B cell (primary cell): Measurements from ENCODE around the gene PIGM. TPM values are rescaled to one million over a fixed set of nuclear protein-coding genes. Genes with fewer than 3 reads are reported as not detected.

Experiments
- ATAC-seq: fragments of 200-7000 bp; cut with Tn5 transposase; one replicate; pipeline ENCODE4 v1.10.0; 2021; ENCODE audit warnings: low read depth, mild to moderate bottlenecking, moderate number of reproducible peaks, moderate library complexity
- CTCF ChIA-PET: fragments of 350-600 bp; sonication (Branson Sonifier 250); formaldehyde crosslinking; loops from one replicate; lab custom pipeline; 2021; ENCODE audit warnings: antibody characterized with exemption, inconsistent platforms; lab: Charles Lee
- POLR2A ChIA-PET: fragments of 350-600 bp; sonication (Branson Sonifier 250); formaldehyde crosslinking; loops from one replicate; lab custom pipeline; 2021; ENCODE audit warnings: antibody characterized with exemption; lab: Charles Lee
- DNase-seq: peaks from one replicate; pipeline ENCODE4 v3.0.0; 2013
- H2AFZ ChIP-seq: 2 replicates; pipeline ENCODE4 v1.6.1; 2012; ENCODE audit warnings: mild to moderate bottlenecking, low read depth, low read length; ENCODE audit not compliant: insufficient read depth, poor library complexity, severe bottlenecking
- H3K27ac ChIP-seq, 2 donors: 1 replicate in 1 of 2; 2 replicates in 1 of 2; pipeline ENCODE4 v1.5.1; 2012 to 2013; ENCODE audit warnings: low read length in 2 of 2, mild to moderate bottlenecking in 2 of 2, moderate library complexity in 1 of 2
- H3K27me3 ChIP-seq, 4 experiments: fragments of 200-600 bp in 1 of 4; sonication (generic) in 1 of 4; replicated peaks in 1 of 4; 1 replicate in 2 of 4; 2 replicates in 2 of 4; pipeline versions ENCODE4 v1.6.1 to v1.7.0; 2013 to 2016; ENCODE audit warnings: low read length in 3 of 4, mild to moderate bottlenecking in 2 of 4, mixed read lengths in 1 of 4, moderate library complexity in 1 of 4; ENCODE audit not compliant: insufficient read depth in 4 of 4, control insufficient read depth in 3 of 4; ENCODE audit errors: control extremely low read depth in 1 of 4
- H3K36me3 ChIP-seq, 2 experiments: replicated peaks in 1 of 2; 1 replicate in 1 of 2; 2 replicates in 1 of 2; pipeline versions ENCODE4 v1.6.1 to v1.7.1; 2013; ENCODE audit warnings: low read length in 1 of 2; ENCODE audit not compliant: insufficient read depth in 2 of 2, control insufficient read depth in 1 of 2; ENCODE audit errors: control extremely low read depth in 1 of 2, extremely low read depth in 1 of 2
- H3K4me1 ChIP-seq, 2 donors: fragments of 200-600 bp in 1 of 2; sonication (generic) in 1 of 2; 1 replicate in 1 of 2; 2 replicates in 1 of 2; pipeline versions ENCODE4 v1.5.1 to v1.6.1; 2013 to 2017; ENCODE audit warnings: low read length in 2 of 2; ENCODE audit not compliant: control insufficient read depth in 2 of 2, insufficient read depth in 2 of 2
- H3K4me2 ChIP-seq: replicated peaks from 2 replicates; pipeline ENCODE3; 2012; ENCODE audit warnings: mild to moderate bottlenecking, low read depth, low read length; ENCODE audit not compliant: poor library complexity, severe bottlenecking
- H3K4me3 ChIP-seq, 5 experiments: fragments of 200-600 bp in 1 of 5; sonication (generic) in 1 of 5; 1 replicate in 3 of 5; 2 replicates in 2 of 5; pipeline versions ENCODE4 v1.5.1 to v1.7.0; 2011 to 2016; ENCODE audit warnings: low read length in 4 of 5, mild to moderate bottlenecking in 4 of 5, low read depth in 2 of 5, control low read depth in 1 of 5, moderate library complexity in 1 of 5; ENCODE audit not compliant: insufficient read depth in 1 of 5; ENCODE audit errors: control extremely low read depth in 1 of 5, extremely low read depth in 1 of 5
- H3K79me2 ChIP-seq: fragments of 200-600 bp; sonication (generic); one replicate; pipeline ENCODE4 v1.6.0; 2016; ENCODE audit warnings: low read length; ENCODE audit not compliant: control insufficient read depth, insufficient read depth
- H3K9ac ChIP-seq: fragments of 200-600 bp; sonication (generic); 2 replicates; pipeline ENCODE4 v1.6.1; 2017; ENCODE audit warnings: mild to moderate bottlenecking, low read length, moderate library complexity
- H3K9me3 ChIP-seq, 3 donors: one replicate each; pipeline versions ENCODE4 v1.6.1 to v1.7.1; 2013; ENCODE audit warnings: low read length in 2 of 3; ENCODE audit not compliant: control insufficient read depth in 2 of 3, insufficient read depth in 1 of 3; ENCODE audit errors: control extremely low read depth in 1 of 3
- H4K20me1 ChIP-seq: 2 replicates; pipeline ENCODE4 v1.6.0; 2012; ENCODE audit warnings: mild to moderate bottlenecking, low read length; ENCODE audit not compliant: insufficient read depth, control insufficient read depth, poor library complexity, severe bottlenecking
- H3K27ac Mint-ChIP-seq: one replicate; pipeline ENCODE4 v1.8.0; 2021; ENCODE audit warnings: mixed read lengths
- H3K27me3 Mint-ChIP-seq: one replicate; pipeline ENCODE4 v1.8.0; 2021; ENCODE audit warnings: mixed read lengths
- H3K4me1 Mint-ChIP-seq: one replicate; pipeline ENCODE4 v1.8.0; 2021; ENCODE audit warnings: mixed read lengths
- H3K4me3 Mint-ChIP-seq: one replicate; pipeline ENCODE4 v1.8.0; 2021; ENCODE audit warnings: mixed read lengths
- H3K9me3 Mint-ChIP-seq: one replicate; pipeline ENCODE4 v1.8.0; 2022; ENCODE audit warnings: mixed read lengths; ENCODE audit not compliant: insufficient read depth
- EZH2 ChIP-seq: IDR thresholded peaks from 2 replicates; pipeline ENCODE4 v1.6.1; 2012; ENCODE audit warnings: borderline replicate concordance, low read depth, mild to moderate bottlenecking, moderate library complexity, low read length; ENCODE audit not compliant: insufficient read depth, poor library complexity, severe bottlenecking
- WGBS: methylation state at CpG from one replicate; pipeline ENCODE4 v1.1.5; 2013; ENCODE audit warnings: missing lambda C conversion rate; ENCODE audit not compliant: insufficient coverage; 5-methylcytosine and 5-hydroxymethylcytosine counted together
- intact Hi-C: fragments of 100-400 bp; cut with micrococcal nuclease; formaldehyde crosslinking; loops from one replicate; pipeline ENCODE4 v1.10.0; 2022
- polyA plus RNA-seq: library from polyadenylated mRNA; depleted of rRNA; stranded (reverse); fragments of >200 nt; gene quantifications from 2 replicates; pipeline ENCODE4 v1.2.3, GENCODE V29; 2012
- total RNA-seq, 2 donors: library from RNA; stranded (reverse); fragments of 120-200 nt in 1 of 2; gene quantifications; 1 replicate in 1 of 2; 2 replicates in 1 of 2; pipeline versions ENCODE4 v1.2.3 to v1.2.4, GENCODE V29; 2013 to 2022
- TF ChIP-seq, protein P1 (sequence below): fragments of 200-600 bp; IDR thresholded peaks from one replicate; pipeline ENCODE4 v1.8.0; 2022; ENCODE audit warnings: antibody characterized with exemption, mild to moderate bottlenecking

PIGM gene
- total and polyA plus RNA-seq, 2 donors (not counting 1 experiment from before 2014, with no cell fraction given), result 1.4 to 7.4 TPM

DNA sequence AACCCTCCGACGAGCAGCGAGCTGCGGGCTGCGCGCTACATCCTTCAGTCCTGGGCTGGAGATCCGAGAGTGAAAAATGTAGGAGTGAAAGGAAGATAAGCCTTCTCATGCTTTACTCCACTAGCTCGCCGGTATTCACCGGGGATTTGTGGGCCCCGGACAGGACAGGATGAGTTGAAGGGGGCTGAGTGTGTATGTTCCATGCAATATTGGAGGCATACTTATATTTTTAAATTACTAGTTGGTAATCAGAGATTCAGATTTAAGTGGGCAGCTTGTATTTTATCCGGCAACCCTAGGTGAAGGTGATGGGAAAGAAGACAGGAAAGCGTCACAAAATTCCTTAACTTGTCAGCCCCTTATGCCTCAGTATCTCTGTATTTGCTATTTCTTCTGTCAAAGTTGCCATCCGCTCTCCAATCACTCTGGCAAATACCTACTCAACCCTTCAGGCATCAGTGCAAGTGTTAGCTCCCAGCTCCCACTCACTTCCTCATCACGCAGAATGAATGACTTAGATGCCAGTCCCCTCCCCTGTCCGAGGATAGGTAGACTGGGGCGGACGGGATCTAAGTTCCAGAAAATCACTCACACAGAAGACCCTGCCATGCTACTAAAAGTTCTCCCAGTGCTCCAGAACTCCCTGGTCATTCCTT lies 503 bp upstream of the PIGM start:
- no peak for ATAC-seq
- H3K9me3 ChIP-seq, result no peaks in the 10 kb centered on the region
- intact Hi-C loops, result loop anchor here (1.0 to 2.0 kb wide), 2 partner anchors 67 to 252 kb away; partner anchors contain the start of genes DUSP23 and IGSF8

More for the DNA sequence above, 503 bp upstream of the PIGM start:
- H3K4me1 Mint-ChIP-seq, result peaks cover 27% of the 10 kb centered on the region
- H3K4me3 ChIP-seq, result peak overlapping the region; percentile 51 to 78 (median 74)
- no peaks in the 10 kb centered on the region for H3K9me3 Mint-ChIP-seq
- H3K9ac ChIP-seq, result peak overlapping the region; percentile 71
- H3K79me2 ChIP-seq, result no peaks in the 10 kb centered on the region
- peak overlapping the region; percentile 99 for H3K4me3 Mint-ChIP-seq
- peak overlapping the region; percentile 88 for H3K27ac Mint-ChIP-seq
- peak overlapping the region; percentile 85 for H3K4me2 ChIP-seq
- POLR2A ChIA-PET, result no interaction called here
- H3K36me3 ChIP-seq, result no peaks in the 10 kb centered on the region
- H2AFZ ChIP-seq, result peak overlapping the region; percentile 91
- H3K27me3 ChIP-seq, result no peaks in the 10 kb centered on the region
- H3K4me1 ChIP-seq, result peaks cover 19 to 20% of the 10 kb centered on the region in 2 donors
- H3K27ac ChIP-seq, result peak overlapping the region in 1 of 2 donors; percentile 57
- no peak for TF ChIP-seq EZH2
- TF ChIP-seq, protein P1, sequence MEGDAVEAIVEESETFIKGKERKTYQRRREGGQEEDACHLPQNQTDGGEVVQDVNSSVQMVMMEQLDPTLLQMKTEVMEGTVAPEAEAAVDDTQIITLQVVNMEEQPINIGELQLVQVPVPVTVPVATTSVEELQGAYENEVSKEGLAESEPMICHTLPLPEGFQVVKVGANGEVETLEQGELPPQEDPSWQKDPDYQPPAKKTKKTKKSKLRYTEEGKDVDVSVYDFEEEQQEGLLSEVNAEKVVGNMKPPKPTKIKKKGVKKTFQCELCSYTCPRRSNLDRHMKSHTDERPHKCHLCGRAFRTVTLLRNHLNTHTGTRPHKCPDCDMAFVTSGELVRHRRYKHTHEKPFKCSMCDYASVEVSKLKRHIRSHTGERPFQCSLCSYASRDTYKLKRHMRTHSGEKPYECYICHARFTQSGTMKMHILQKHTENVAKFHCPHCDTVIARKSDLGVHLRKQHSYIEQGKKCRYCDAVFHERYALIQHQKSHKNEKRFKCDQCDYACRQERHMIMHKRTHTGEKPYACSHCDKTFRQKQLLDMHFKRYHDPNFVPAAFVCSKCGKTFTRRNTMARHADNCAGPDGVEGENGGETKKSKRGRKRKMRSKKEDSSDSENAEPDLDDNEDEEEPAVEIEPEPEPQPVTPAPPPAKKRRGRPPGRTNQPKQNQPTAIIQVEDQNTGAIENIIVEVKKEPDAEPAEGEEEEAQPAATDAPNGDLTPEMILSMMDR, result no peak
- DNase-seq, result peak; percentile 42
- H4K20me1 ChIP-seq, result no peaks in the 10 kb centered on the region
- H3K27me3 Mint-ChIP-seq, result no peaks in the 10 kb centered on the region
- CTCF ChIA-PET, result interaction anchor here (0.9 to 4.9 kb wide), 7 partner anchors 9 to 251 kb away, joined by 3 to 26 read pairs (median 8); partner anchors contain the start of gene DUSP23
- WGBS, result 2% methylated on average over 6 of the region's 18 CpGs
